NCI-H82 (cell line): ENCODE results near the gene MYO15B.

Experiments used
- DNase-seq: peaks from one replicate; lab custom pipeline; 2025; lab: John Stamatoyannopoulos, UW

The MYO15B gene

GRCh38 chr17:75587675-75588595 is at the start of gene MYO15B:
TSS of gene MYO15B (plus strand) at chr17:75587800. CDS start at chr17:75588058, 258 bp downstream.
- no peak for DNase-seq

GRCh38 chr17:75539967-75540729 is 47.5 kb upstream of the MYO15B start:
- no peak for DNase-seq

- DNase-seq, result no peak
Measured at GRCh38 chr17:75540923-75541503, 46.6 kb upstream of the MYO15B start.

GRCh38 chr17:75542229-75542628 is 45.4 kb upstream of the MYO15B start:
- no peak for DNase-seq

GRCh38 chr17:75542728-75543336 is 44.8 kb upstream of the MYO15B start:
- no peak for DNase-seq

GRCh38 chr17:75544250-75544649 is 43.4 kb upstream of the MYO15B start:
- DNase-seq, result no peak

- DNase-seq, result no peak
Measured at GRCh38 chr17:75546181-75546580, 41.4 kb upstream of the MYO15B start.

- DNase-seq, result no peak
Measured at GRCh38 chr17:75547091-75547490, 40.5 kb upstream of the MYO15B start.

- DNase-seq, result no peak
Measured at GRCh38 chr17:75548813-75549212, 38.8 kb upstream of the MYO15B start.

- DNase-seq, result no peak
Measured at GRCh38 chr17:75549246-75550138, 38.1 kb upstream of the MYO15B start.

- DNase-seq, result no peak
Measured at GRCh38 chr17:75550139-75550465, 37.5 kb upstream of the MYO15B start.

- no peak for DNase-seq
Measured at GRCh38 chr17:75551266-75551665, 36.3 kb upstream of the MYO15B start.

GRCh38 chr17:75552425-75553294 is 34.9 kb upstream of the MYO15B start:
- DNase-seq, result no peak

- DNase-seq, result no peak
Measured at GRCh38 chr17:75553295-75554110, 34.1 kb upstream of the MYO15B start.

GRCh38 chr17:75555679-75556153 is 31.9 kb upstream of the MYO15B start:
- DNase-seq, result no peak

- no peak for DNase-seq
Measured at GRCh38 chr17:75557075-75557851, 30.3 kb upstream of the MYO15B start.

- DNase-seq, result no peak
Measured at GRCh38 chr17:75557852-75558665, 29.5 kb upstream of the MYO15B start.
